ENCODE results near the gene DBT.
A peak's percentile ranks its signal among the peaks of the same experiment; 100 is the strongest.
"Not testable (repeated sequence)": the region's sequence is repeated elsewhere in the genome, so short reads cannot be mapped to it uniquely, and the experiment has no call there.

The DBT gene

GRCh38 chr1:100265931-100266740, 16.5 kb upstream of the DBT start, which contains the start of gene RTCA:
Gene RTCA (plus strand): TSS chr1:100266216. CDS start chr1:100266376, 160 bp downstream.
- H3K4me3 ChIP-seq (ENCODE audit: low read depth, low read length) = peak within 1 kb of the TSS; percentile 99
- peak; percentile 92 for DNase-seq (ENCODE audit: low read depth)
- no peak for TF ChIP-seq CTCF (IDR thresholded peaks at IDR 0.05; ENCODE audit: low read depth, low read length, missing control alignments)

GRCh38 chr1:100265562-100265930, 15.9 kb upstream of the DBT start:
- no peak for DNase-seq (ENCODE audit: low read depth)
- TF ChIP-seq CTCF (IDR thresholded peaks at IDR 0.05; ENCODE audit: low read depth, low read length, missing control alignments) = no peak
- peak overlapping the region; percentile 99 for H3K4me3 ChIP-seq (ENCODE audit: low read depth, low read length)

GRCh38 chr1:100264081-100264480, 14.4 kb upstream of the DBT start:
- not testable (repeated sequence) for H3K4me3 ChIP-seq (ENCODE audit: low read depth, low read length); DNase-seq (ENCODE audit: low read depth)

GRCh38 chr1:100261686-100262085, 12.1 kb upstream of the DBT start:
- H3K4me3 ChIP-seq (ENCODE audit: low read depth, low read length) = no peak overlapping the region
- TF ChIP-seq CTCF (IDR thresholded peaks at IDR 0.05; ENCODE audit: low read depth, low read length, missing control alignments) = no peak
- DNase-seq (ENCODE audit: low read depth) = no peak

- not testable (repeated sequence) for H3K4me3 ChIP-seq (ENCODE audit: low read depth, low read length); DNase-seq (ENCODE audit: low read depth)
Measured at GRCh38 chr1:100258427-100258826, 8.8 kb upstream of the DBT start.

- DNase-seq (ENCODE audit: low read depth) = not testable (repeated sequence)
Measured at GRCh38 chr1:100256273-100256672, 6.6 kb upstream of the DBT start.

GRCh38 chr1:100253552-100253951, 3.9 kb upstream of the DBT start:
- no peak for DNase-seq (ENCODE audit: low read depth)
- no peak for TF ChIP-seq CTCF (IDR thresholded peaks at IDR 0.05; ENCODE audit: low read depth, low read length, missing control alignments)

More at GRCh38 chr1:100256273-100256672, 6.6 kb upstream of the DBT start:
- H3K4me3 ChIP-seq (ENCODE audit: low read depth, low read length) = not testable (repeated sequence)

GRCh38 chr1:100252901-100253300, 3.3 kb upstream of the DBT start:
- TF ChIP-seq CTCF (IDR thresholded peaks at IDR 0.05; ENCODE audit: low read depth, low read length, missing control alignments) = no peak
- no peak for DNase-seq (ENCODE audit: low read depth)
- H3K4me3 ChIP-seq (ENCODE audit: low read depth, low read length) = no peak overlapping the region

More at GRCh38 chr1:100253552-100253951, 3.9 kb upstream of the DBT start:
- H3K4me3 ChIP-seq (ENCODE audit: low read depth, low read length) = no peak overlapping the region
